Endodermal cell (in vitro differentiated cells): ENCODE results near the gene TNPO3. TPM values are rescaled to one million over a fixed set of nuclear protein-coding genes. Genes with fewer than 3 reads are reported as not detected.

Source experiments
- DNase-seq: peaks from one replicate; pipeline ENCODE4 v3.0.0-alpha.2; 2017
- H3K27ac ChIP-seq: 2 replicates; pipeline ENCODE4 v1.5.1; 2013; ENCODE audit warnings: mild to moderate bottlenecking, low read depth, low read length, moderate library complexity
- H3K27me3 ChIP-seq: 2 replicates; pipeline ENCODE4 v1.6.1; 2013; ENCODE audit warnings: mild to moderate bottlenecking, low read length, moderate library complexity; ENCODE audit not compliant: insufficient read depth, control insufficient read depth, poor library complexity, severe bottlenecking
- H3K36me3 ChIP-seq: 2 replicates; pipeline ENCODE4 v1.7.0; 2013; ENCODE audit warnings: mild to moderate bottlenecking, low read length, moderate library complexity; ENCODE audit not compliant: control insufficient read depth, insufficient read depth
- H3K4me1 ChIP-seq: one replicate; pipeline ENCODE4 v1.7.0; 2013; ENCODE audit warnings: low read length; ENCODE audit not compliant: control insufficient read depth, insufficient read depth
- H3K4me3 ChIP-seq: 2 replicates; pipeline ENCODE4 v1.5.1; 2013; ENCODE audit warnings: mild to moderate bottlenecking, low read length, moderate library complexity
- H3K9ac ChIP-seq: 2 replicates; pipeline ENCODE4 v1.6.1; 2013; ENCODE audit warnings: mild to moderate bottlenecking, low read length, moderate library complexity; ENCODE audit not compliant: poor library complexity, severe bottlenecking; ENCODE audit errors: extremely low read depth
- H3K9me3 ChIP-seq: 2 replicates; pipeline ENCODE4 v1.6.1; 2013; ENCODE audit warnings: mild to moderate bottlenecking, low read length, moderate library complexity; ENCODE audit not compliant: control insufficient read depth
- H3K27ac Mint-ChIP-seq: 2 replicates; pipeline ENCODE4 v1.8.0; 2020; ENCODE audit warnings: mixed read lengths
- H3K27me3 Mint-ChIP-seq: 2 replicates; pipeline ENCODE4 v1.8.0; 2021; ENCODE audit warnings: mild to moderate bottlenecking, mixed read lengths; ENCODE audit not compliant: insufficient read depth
- H3K36me3 Mint-ChIP-seq: 2 replicates; pipeline ENCODE4 v1.8.0; 2020; ENCODE audit warnings: low read depth, mixed read lengths
- H3K4me1 Mint-ChIP-seq: 2 replicates; pipeline ENCODE4 v1.8.0; 2020; ENCODE audit warnings: mixed read lengths
- H3K4me3 Mint-ChIP-seq: 2 replicates; pipeline ENCODE4 v1.8.0; 2020; ENCODE audit warnings: mild to moderate bottlenecking, moderate library complexity, mixed read lengths
- H3K9me3 Mint-ChIP-seq: 2 replicates; pipeline ENCODE4 v1.8.0; 2020; ENCODE audit warnings: mild to moderate bottlenecking, mixed read lengths
- WGBS, 2 experiments: methylation state at CpG; one replicate each; pipeline versions ENCODE4 v1.1.5 to v1.1.7; 2013; ENCODE audit warnings: missing lambda C conversion rate in 2 of 2, mixed read lengths in 1 of 2; ENCODE audit not compliant: insufficient coverage in 1 of 2, insufficient read length in 1 of 2; 5-methylcytosine and 5-hydroxymethylcytosine counted together
- total RNA-seq, 2 donors: library from RNA; stranded (reverse); fragmentation: NEBNext Ultra II Directional in 1 of 2; extraction: Animal tissue kit (Norgen Biotek cat#: 25700) in 1 of 2; gene quantifications; 2 replicates in 1 of 2; 3 replicates in 1 of 2; pipeline ENCODE4 v1.2.1, GENCODE V29; 2021
- TF ChIP-seq, protein P1 (sequence below): fragments of 200-600 bp; sonication (generic); conservative IDR thresholded peaks from 2 replicates; pipeline ENCODE4 v1.5.0; 2021; ENCODE audit warnings: antibody characterized with exemption, mild to moderate bottlenecking

The TNPO3 gene
- total RNA-seq, 2 donors from 2014 or later: 68.0 to 73.1 TPM

DNA sequence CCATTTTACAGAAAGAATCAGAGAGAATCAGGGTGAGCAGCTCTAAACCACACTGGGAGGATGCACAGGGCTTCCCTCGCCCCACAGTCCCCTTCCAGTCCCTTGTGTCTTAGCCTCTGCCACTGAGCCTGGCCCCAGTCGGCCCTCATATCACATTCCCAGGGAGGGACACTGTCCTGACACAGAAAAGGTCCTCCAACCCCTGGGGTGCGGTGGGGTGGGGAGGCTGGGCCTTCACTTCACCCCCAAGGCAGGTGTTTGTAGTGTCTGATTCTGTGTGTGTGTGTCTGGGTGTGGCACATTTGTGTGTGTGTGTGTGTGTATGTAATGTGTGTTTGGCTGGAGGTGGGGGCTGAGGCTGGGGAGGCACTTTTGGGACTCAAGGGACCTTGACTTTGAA, 142.6 kb downstream of the TNPO3 start:
- Mint-ChIP-seq H3K4me3 (peak overlapping the region; percentile 76), H3K36me3 (no peaks in the 10 kb centered on the region), H3K9me3 (no peaks in the 10 kb centered on the region), H3K27ac (peak overlapping the region; percentile 95), H3K27me3 (peaks cover 37% of the 10 kb centered on the region), H3K4me1 (peaks cover 33% of the 10 kb centered on the region)
- Histone ChIP-seq H3K4me1 (peaks cover 7% of the 10 kb centered on the region), H3K27me3 (no peaks in the 10 kb centered on the region), H3K9me3 (no peaks in the 10 kb centered on the region), H3K4me3 (no peak overlapping the region), H3K27ac (no peak overlapping the region), H3K36me3 (peaks cover 3% of the 10 kb centered on the region), H3K9ac (no peak overlapping the region)
- TF ChIP-seq, protein P1, sequence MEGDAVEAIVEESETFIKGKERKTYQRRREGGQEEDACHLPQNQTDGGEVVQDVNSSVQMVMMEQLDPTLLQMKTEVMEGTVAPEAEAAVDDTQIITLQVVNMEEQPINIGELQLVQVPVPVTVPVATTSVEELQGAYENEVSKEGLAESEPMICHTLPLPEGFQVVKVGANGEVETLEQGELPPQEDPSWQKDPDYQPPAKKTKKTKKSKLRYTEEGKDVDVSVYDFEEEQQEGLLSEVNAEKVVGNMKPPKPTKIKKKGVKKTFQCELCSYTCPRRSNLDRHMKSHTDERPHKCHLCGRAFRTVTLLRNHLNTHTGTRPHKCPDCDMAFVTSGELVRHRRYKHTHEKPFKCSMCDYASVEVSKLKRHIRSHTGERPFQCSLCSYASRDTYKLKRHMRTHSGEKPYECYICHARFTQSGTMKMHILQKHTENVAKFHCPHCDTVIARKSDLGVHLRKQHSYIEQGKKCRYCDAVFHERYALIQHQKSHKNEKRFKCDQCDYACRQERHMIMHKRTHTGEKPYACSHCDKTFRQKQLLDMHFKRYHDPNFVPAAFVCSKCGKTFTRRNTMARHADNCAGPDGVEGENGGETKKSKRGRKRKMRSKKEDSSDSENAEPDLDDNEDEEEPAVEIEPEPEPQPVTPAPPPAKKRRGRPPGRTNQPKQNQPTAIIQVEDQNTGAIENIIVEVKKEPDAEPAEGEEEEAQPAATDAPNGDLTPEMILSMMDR: no peak
- 86% methylated on average over 3 of the region's 3 CpGs; no CpG with 5 or more reads in 1 of the 2 experiments for WGBS, 2 experiments
- peak; percentile 51 for DNase-seq

DNA sequence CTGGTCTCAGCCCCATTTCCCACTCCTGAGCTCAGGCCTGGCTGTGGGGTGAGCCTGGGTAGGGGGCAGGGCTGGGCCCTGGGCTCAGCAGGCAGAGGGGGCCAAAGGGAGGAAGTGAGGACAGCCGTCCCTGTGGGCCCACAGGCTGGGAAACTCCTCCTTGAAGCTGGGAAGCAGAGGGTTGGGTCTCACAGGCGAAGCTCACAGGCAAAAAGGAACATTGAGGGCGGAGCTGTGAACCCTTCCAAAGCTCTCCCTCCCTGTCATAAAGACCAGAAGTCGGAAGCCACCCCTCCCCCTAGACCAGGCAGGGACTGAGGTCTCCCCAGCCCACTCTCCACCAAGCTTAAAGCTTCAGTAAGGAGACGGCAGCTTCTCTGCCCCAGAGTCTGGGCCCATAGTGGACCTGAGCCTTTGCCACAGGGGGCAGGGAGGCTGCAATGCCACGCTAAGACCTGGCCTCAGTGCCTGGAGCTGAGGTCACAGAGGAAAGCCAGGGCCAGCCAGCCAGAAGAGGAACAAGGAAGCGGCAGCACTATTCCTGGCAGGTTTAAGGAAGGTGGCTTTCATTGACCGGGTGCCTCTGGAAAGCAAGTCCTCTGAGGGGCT, 143.4 kb downstream of the TNPO3 start:
- Mint-ChIP-seq H3K36me3 (peaks cover 4% of the 10 kb centered on the region), H3K27ac (peak overlapping the region; percentile 95), H3K27me3 (peaks cover 29% of the 10 kb centered on the region), H3K9me3 (no peaks in the 10 kb centered on the region), H3K4me1 (peaks cover 33% of the 10 kb centered on the region), H3K4me3 (peak overlapping the region; percentile 76)
- H3K4me1 ChIP-seq: peaks cover 7% of the 10 kb centered on the region
- DNase-seq: peak; percentile 95
- no peaks in the 10 kb centered on the region for H3K9me3 ChIP-seq
- peaks cover 6% of the 10 kb centered on the region for H3K36me3 ChIP-seq
- H3K27me3 ChIP-seq: no peaks in the 10 kb centered on the region
- TF ChIP-seq, protein P1: no peak
- no peak overlapping the region for H3K27ac ChIP-seq
- WGBS, 2 experiments: 19 to 26% methylated on average over 6 to 8 of the region's 8 CpGs
- H3K4me3 ChIP-seq: peak overlapping the region; percentile 31
- peak overlapping the region; percentile 23 for H3K9ac ChIP-seq

DNA sequence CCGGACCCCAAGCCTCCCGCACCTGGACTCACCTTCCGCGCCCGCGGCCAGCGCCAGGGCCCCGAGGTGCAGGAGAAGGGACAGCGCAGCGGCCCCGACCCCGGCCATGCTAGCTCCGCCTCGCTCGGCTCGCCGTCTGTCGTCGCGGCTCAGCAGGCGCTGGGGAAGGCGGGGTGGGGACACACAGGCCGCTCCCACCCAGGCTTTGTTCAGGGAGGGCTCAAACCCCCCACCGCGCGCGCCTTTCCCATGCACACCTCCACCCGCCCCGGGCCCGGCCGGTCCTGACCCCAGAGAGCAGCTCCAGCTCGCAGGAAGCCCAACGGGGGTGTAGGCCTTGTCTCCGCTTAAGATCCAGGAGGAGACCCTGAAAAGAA, 144.4 kb downstream of the TNPO3 start, which contains the start of gene KCP:
KCP (minus strand) TSS at position 141 of the 377 bp plus-strand sequence; CDS start at position 108, 33 bp downstream.
- peak; percentile 89 for DNase-seq
- H3K9me3 ChIP-seq: no peaks in the 10 kb centered on the region
- peaks cover 7% of the 10 kb centered on the region for H3K4me1 ChIP-seq
- Mint-ChIP-seq H3K27me3 (peaks cover 22% of the 10 kb centered on the region), H3K4me1 (peaks cover 32% of the 10 kb centered on the region), H3K27ac (peak within 1 kb of the TSS; percentile 95), H3K4me3 (peak within 1 kb of the TSS; percentile 76), H3K36me3 (peaks cover 11% of the 10 kb centered on the region), H3K9me3 (no peaks in the 10 kb centered on the region)
- H3K4me3 ChIP-seq: peak within 1 kb of the TSS; percentile 78
- H3K36me3 ChIP-seq: peaks cover 6% of the 10 kb centered on the region
- no peak within 1 kb of the TSS for H3K27ac ChIP-seq
- H3K9ac ChIP-seq: peak within 1 kb of the TSS; percentile 41
- no peaks in the 10 kb centered on the region for H3K27me3 ChIP-seq
- 11 to 18% methylated on average over 21 to 34 of the region's 34 CpGs for WGBS, 2 experiments
- TF ChIP-seq, protein P1: no peak
